T47D (cell line): ENCODE results near the gene C8G.

Experiments
- DNase-seq, 2 experiments: peaks; one replicate each; pipeline versions ENCODE4 v3.0.0 to v3.0.0-alpha.2; 2011 to 2012; ENCODE audit warnings: low read depth in 1 of 2, low spot score in 1 of 2
- JUND ChIP-seq: IDR thresholded peaks from 2 replicates; pipeline ENCODE4 v1.6.1; 2012; ENCODE audit warnings: low read depth
- in situ Hi-C: cut with HindIII; loops from 2 replicates; pipeline ENCODE4 v1.10.0; 2016; ENCODE audit warnings: low sequenced_read_pairs, low pct_unique_long_range_greater_than_20kb

Gene C8G

GRCh38 chr9:136939431-136939995, 5.5 kb upstream of the C8G start:
- no peak for TF ChIP-seq JUND
- DNase-seq: no peak
- in situ Hi-C loops: loop anchor here (10.0 kb wide), 1 partner anchor 55 kb away; the partner anchor contains the start of gene TRAF2

GRCh38 chr9:136939996-136940525, 5.0 kb upstream of the C8G start:
- in situ Hi-C loops: loop anchor here (10.0 kb wide), 1 partner anchor 55 kb away; the partner anchor contains the start of gene TRAF2
- no peak for TF ChIP-seq JUND
- DNase-seq: no peak

- TF ChIP-seq JUND: no peak
- no peak for DNase-seq
- in situ Hi-C loops: no loop called here
Measured at GRCh38 chr9:136940526-136941230, 4.4 kb upstream of the C8G start.

- in situ Hi-C loops: no loop called here
- no peak for TF ChIP-seq JUND
- no peak for DNase-seq
Measured at GRCh38 chr9:136941231-136942111, 3.6 kb upstream of the C8G start.

GRCh38 chr9:136942112-136942880, 2.7 kb upstream of the C8G start:
- no peak for DNase-seq
- in situ Hi-C loops: no loop called here
- no peak for TF ChIP-seq JUND

- no peak for DNase-seq
- in situ Hi-C loops: no loop called here
- TF ChIP-seq JUND: no peak
Measured at GRCh38 chr9:136942881-136943230, 2.2 kb upstream of the C8G start.

GRCh38 chr9:136943291-136944211, 1.5 kb upstream of the C8G start:
- in situ Hi-C loops: no loop called here
- no peak for TF ChIP-seq JUND
- DNase-seq: peak; percentile 60 to 77

- no peak for TF ChIP-seq JUND
- in situ Hi-C loops: no loop called here
- DNase-seq: peak; percentile 57 to 78
Measured at GRCh38 chr9:136944212-136944518, 878 bp upstream of the C8G start.

GRCh38 chr9:136945333-136946227, 537 bp downstream of the C8G start:
- DNase-seq: no peak
- in situ Hi-C loops: no loop called here
- no peak for TF ChIP-seq JUND

GRCh38 chr9:136946228-136947027, 1.4 kb downstream of the C8G start:
- no peak for TF ChIP-seq JUND
- DNase-seq: no peak
- in situ Hi-C loops: no loop called here
